ENCODE data around the gene HOXD13.

DNA sequence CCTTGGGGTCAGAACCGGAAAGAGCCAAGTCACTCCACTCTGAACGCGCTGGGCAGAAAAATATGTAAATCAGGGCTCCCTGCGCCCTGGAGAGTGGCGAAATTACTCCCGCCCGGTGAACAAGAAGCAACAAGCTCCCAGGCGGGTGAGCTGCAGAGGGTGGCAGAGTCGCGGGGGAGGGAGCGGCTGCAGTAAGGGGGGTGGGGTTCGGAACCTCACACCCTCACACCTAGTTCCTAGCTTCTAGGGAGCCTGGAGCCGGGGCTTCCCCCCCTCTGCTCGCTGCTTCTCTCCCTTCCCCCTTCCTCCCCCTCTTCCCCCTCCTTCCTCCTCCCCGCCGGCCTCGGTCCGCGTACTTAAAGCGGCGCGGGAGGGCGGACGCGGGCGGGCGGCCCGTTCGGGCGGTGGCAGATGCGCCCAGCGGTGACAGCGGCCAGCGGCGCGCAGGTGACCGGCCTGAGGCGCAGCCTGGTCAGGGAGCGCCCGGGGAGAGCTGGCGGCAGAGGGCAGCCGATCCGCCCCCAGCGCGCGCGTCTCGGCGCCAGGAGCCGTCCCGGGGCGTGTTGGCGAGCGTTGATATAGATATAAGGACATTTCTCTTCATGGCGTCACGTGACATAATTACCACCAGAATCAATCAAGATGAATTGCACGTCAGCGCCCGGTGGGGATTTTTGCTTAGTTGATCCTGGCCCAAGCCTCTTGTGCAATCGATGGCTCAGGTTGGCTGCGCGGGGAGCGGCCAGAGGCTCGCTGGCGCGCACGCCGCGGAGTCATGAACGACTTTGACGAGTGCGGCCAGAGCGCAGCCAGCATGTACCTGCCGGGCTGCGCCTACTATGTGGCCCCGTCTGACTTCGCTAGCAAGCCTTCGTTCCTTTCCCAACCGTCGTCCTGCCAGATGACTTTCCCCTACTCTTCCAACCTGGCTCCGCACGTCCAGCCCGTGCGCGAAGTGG, 14.3 kb downstream of the HOXD13 start, which contains the start of gene HOXD11:
- peak; percentile 99 for TF ChIP-seq EZH2 (IDR thresholded peaks at IDR 0.05; ENCODE audit: low read length, missing control alignments)
- TF ChIP-seq, protein P1, sequence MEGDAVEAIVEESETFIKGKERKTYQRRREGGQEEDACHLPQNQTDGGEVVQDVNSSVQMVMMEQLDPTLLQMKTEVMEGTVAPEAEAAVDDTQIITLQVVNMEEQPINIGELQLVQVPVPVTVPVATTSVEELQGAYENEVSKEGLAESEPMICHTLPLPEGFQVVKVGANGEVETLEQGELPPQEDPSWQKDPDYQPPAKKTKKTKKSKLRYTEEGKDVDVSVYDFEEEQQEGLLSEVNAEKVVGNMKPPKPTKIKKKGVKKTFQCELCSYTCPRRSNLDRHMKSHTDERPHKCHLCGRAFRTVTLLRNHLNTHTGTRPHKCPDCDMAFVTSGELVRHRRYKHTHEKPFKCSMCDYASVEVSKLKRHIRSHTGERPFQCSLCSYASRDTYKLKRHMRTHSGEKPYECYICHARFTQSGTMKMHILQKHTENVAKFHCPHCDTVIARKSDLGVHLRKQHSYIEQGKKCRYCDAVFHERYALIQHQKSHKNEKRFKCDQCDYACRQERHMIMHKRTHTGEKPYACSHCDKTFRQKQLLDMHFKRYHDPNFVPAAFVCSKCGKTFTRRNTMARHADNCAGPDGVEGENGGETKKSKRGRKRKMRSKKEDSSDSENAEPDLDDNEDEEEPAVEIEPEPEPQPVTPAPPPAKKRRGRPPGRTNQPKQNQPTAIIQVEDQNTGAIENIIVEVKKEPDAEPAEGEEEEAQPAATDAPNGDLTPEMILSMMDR (conservative IDR thresholded peaks at IDR 0.05 in 1 of 2, IDR thresholded peaks at IDR 0.05 in 1 of 2; ENCODE audit: low read depth in 1 of 2, low read length in 2 of 2), result no peak

All from fibroblast of lung (primary cell).